K562 (cell line): Measurements from ENCODE around the gene GMEB2. TPM values are rescaled to one million over a fixed set of nuclear protein-coding genes. Genes with fewer than 3 reads are reported as not detected.

Experiments
- ATAC-seq: fragments of 200-7000 bp; cut with Tn5 transposase; 3 replicates; pipeline ENCODE4 v1.9.1; 2020; ENCODE audit warnings: moderate library complexity
- BruUV-seq: library from RNA; stranded (reverse); fragments of 400-500 nt; replicated peaks from 2 replicates; lab custom pipeline; 2021; lab: Mats Ljungman, UMichigan
- CTCF ChIA-PET: fragments of 300-600 bp; formaldehyde crosslinking; extraction: SDS; loops from one replicate; lab custom pipeline; 2021; ENCODE audit warnings: low intra/inter-chr PET ratio; lab: Yijun Ruan, JAX
- POLR2A ChIA-PET: fragments of 300-600, 350-650 bp; sonication (Branson Sonifier 250); formaldehyde crosslinking; extraction: SDS; loops from one replicate; lab custom pipeline; 2021; ENCODE audit warnings: antibody characterized with exemption, inconsistent platforms; lab: Yijun Ruan, JAX
- DNase-seq, 4 experiments: peaks; one replicate each; pipeline versions ENCODE4 v3.0.0 to v3.0.0-alpha.2; 2011 to 2018; ENCODE audit warnings: low spot score in 3 of 4, mixed read lengths in 3 of 4; ENCODE audit errors: extremely low read depth in 1 of 4
- FAIRE-seq: peaks from 2 replicates; lab custom pipeline; 2011; peaks lifted over from hg19 to GRCh38; lab: Jason Lieb, UNC
- H2AFZ ChIP-seq: 2 replicates; pipeline ENCODE4 v1.6.0; 2011; ENCODE audit warnings: low read depth, low read length, control low read depth, inconsistent platforms
- H3K27ac ChIP-seq: fragments of 200-600 bp; 3 replicates; pipeline ENCODE4 v1.8.0; 2011; ENCODE audit warnings: low read depth, mild to moderate bottlenecking, control low read depth, inconsistent platforms, low read length, moderate library complexity, mixed read lengths; ENCODE audit errors: extremely low read depth
- H3K27me3 ChIP-seq, 2 experiments: fragments of 300-600 bp in 1 of 2; 2 replicates in 1 of 2; 3 replicates in 1 of 2; pipeline versions ENCODE4 v1.6.0 to v1.8.0; 2011; ENCODE audit warnings: inconsistent platforms in 2 of 2, low read length in 2 of 2, mild to moderate bottlenecking in 1 of 2, mixed read lengths in 1 of 2, moderate library complexity in 1 of 2; ENCODE audit not compliant: control insufficient read depth in 2 of 2, insufficient read depth in 2 of 2
- H3K36me3 ChIP-seq: fragments of 300-600 bp; 3 replicates; pipeline ENCODE4 v1.8.0; 2011; ENCODE audit warnings: mild to moderate bottlenecking, low read length, inconsistent platforms; ENCODE audit not compliant: control insufficient read depth, insufficient read depth
- H3K4me1 ChIP-seq, 2 experiments: fragments of 200-600 bp in 1 of 2; replicated peaks in 1 of 2; 2 replicates in 1 of 2; 3 replicates in 1 of 2; pipeline versions ENCODE4 v1.5.1 to v1.8.0; 2011; ENCODE audit warnings: inconsistent platforms in 2 of 2, low read length in 2 of 2, mild to moderate bottlenecking in 1 of 2, mixed read lengths in 1 of 2, moderate library complexity in 1 of 2; ENCODE audit not compliant: control insufficient read depth in 2 of 2, insufficient read depth in 2 of 2
- H3K4me2 ChIP-seq: 2 replicates; pipeline ENCODE4 v1.6.1; 2011; ENCODE audit warnings: low read length, control low read depth, inconsistent platforms, mixed read lengths; ENCODE audit not compliant: insufficient read depth
- H3K4me3 ChIP-seq: fragments of 200-600 bp; sonication (generic), shearing (Covaris generic); 2 replicates; pipeline ENCODE4 v1.5.1; 2016; ENCODE audit warnings: control low read depth, inconsistent platforms
- H3K79me2 ChIP-seq: fragments of 200-600 bp; 3 replicates; pipeline ENCODE4 v1.8.0; 2011; ENCODE audit warnings: low read length, inconsistent platforms; ENCODE audit not compliant: control insufficient read depth, insufficient read depth
- H3K9ac ChIP-seq, 2 experiments: 2 replicates each; pipeline versions ENCODE4 v1.6.0 to v1.6.1; 2011; ENCODE audit warnings: low read depth in 2 of 2, low read length in 2 of 2, control low read depth in 1 of 2, inconsistent platforms in 1 of 2, mild to moderate bottlenecking in 1 of 2, mixed read lengths in 1 of 2; ENCODE audit not compliant: insufficient read depth in 1 of 2
- H3K9me1 ChIP-seq: one replicate; pipeline ENCODE4 v1.6.0; 2011; ENCODE audit warnings: inconsistent platforms, mild to moderate bottlenecking, low read length, moderate library complexity; ENCODE audit not compliant: control insufficient read depth, insufficient read depth
- H3K9me3 ChIP-seq: replicated peaks from 2 replicates; pipeline ENCODE4 v1.5.1; 2011; ENCODE audit warnings: low read depth, low read length, inconsistent platforms; ENCODE audit not compliant: control insufficient read depth, insufficient read depth
- H4K20me1 ChIP-seq: replicated peaks from 2 replicates; pipeline ENCODE4 v1.6.1; 2011; ENCODE audit warnings: low read length, inconsistent platforms, mixed read lengths; ENCODE audit not compliant: control insufficient read depth, insufficient read depth
- DACH1 ChIP-seq: fragments of 450-650 bp; IDR thresholded peaks from 2 replicates; pipeline ENCODE4 v1.6.1; 2018; ENCODE audit not compliant: partially characterized antibody
- MLX ChIP-seq, 2 experiments: fragments of 450-650 bp in 1 of 2; sonication (generic) in 1 of 2; formaldehyde crosslinking; conservative IDR thresholded peaks; 2 replicates each; pipeline versions ENCODE4 v1.4.0 to v1.8.1; 2020 to 2022; ENCODE audit warnings: mild to moderate bottlenecking in 1 of 2, missing genetic modification reagents in 1 of 2
- OTX1 ChIP-seq: fragments of 450-650 bp; formaldehyde crosslinking; IDR thresholded peaks from 2 replicates; pipeline ENCODE4 v1.4.0; 2022; ENCODE audit warnings: mild to moderate bottlenecking
- PHTF2 ChIP-seq: fragments of 250-450 bp; sonication (Bioruptor Pico); IDR thresholded peaks from 2 replicates; pipeline ENCODE4 v1.5.0; 2021; ENCODE audit warnings: mild to moderate bottlenecking
- SREBF1 ChIP-seq: fragments of 150-350 bp; IDR thresholded peaks from 2 replicates; pipeline ENCODE4 v1.6.1; 2014; ENCODE audit warnings: antibody characterized with exemption, low read depth, low read length, borderline replicate concordance
- SRF ChIP-seq, 2 experiments: fragments of 250-450, 450-650 bp in 1 of 2; sonication (Bioruptor Pico) in 1 of 2; sonication (generic) in 1 of 2; formaldehyde crosslinking; IDR thresholded peaks; 2 replicates each; pipeline versions ENCODE4 v1.5.0 to v1.5.1; 2020 to 2022; ENCODE audit warnings: mild to moderate bottlenecking in 1 of 2, missing genetic modification reagents in 1 of 2
- SUPT5H ChIP-seq: fragments of 450-650 bp; IDR thresholded peaks from 2 replicates; pipeline ENCODE4 v1.6.1; 2016
- USF2 ChIP-seq: sonication (generic); formaldehyde crosslinking; IDR thresholded peaks from 2 replicates; pipeline ENCODE4 v1.5.0; 2020; ENCODE audit warnings: missing genetic modification reagents
- ZNF696 ChIP-seq: fragments of 250-450 bp; sonication (Bioruptor Pico); conservative IDR thresholded peaks from 2 replicates; pipeline ENCODE4 v1.4.0; 2020; ENCODE audit warnings: mild to moderate bottlenecking, moderate library complexity
- WGBS: fragments of 100-300 bp; shearing (Covaris generic); methylation state at CpG from one replicate; pipeline ENCODE4 v1.1.6; 2016; ENCODE audit warnings: low coverage, mixed read lengths; ENCODE audit not compliant: insufficient coverage; ENCODE audit errors: missing lambda C conversion rate; 5-methylcytosine and 5-hydroxymethylcytosine counted together
- in situ Hi-C: fragments of 300-500 bp; cut with MboI; formaldehyde crosslinking; loops from 4 replicates; pipeline ENCODE4 v1.15.0; 2018; ENCODE audit warnings: inconsistent platforms, mixed read lengths
- intact Hi-C: fragments of 100-400 bp; cut with micrococcal nuclease; formaldehyde crosslinking; loops from 2 replicates; pipeline ENCODE4 v1.14.2; 2022
- polyA plus RNA-seq, 8 experiments: library from polyadenylated mRNA; depleted of rRNA in 4 of 8; stranded (reverse) in 5 of 8; unstranded in 3 of 8; fragments of >200 nt; fragmentation: Nextera tagmentation in 2 of 8; fragmentation: Illumina TruSeq in 1 of 8; extraction: Ambion mirVana in 2 of 8; extraction: Trizol in 1 of 8; gene quantifications; 2 replicates each; pipeline versions ENCODE4 v1.2.1 to v1.2.3, GENCODE V29; 2011 to 2014; ENCODE audit warnings: inconsistent platforms in 1 of 8, missing spikeins in 1 of 8
- total RNA-seq, 7 experiments: library from RNA; depleted of rRNA in 6 of 7; stranded (reverse); fragments of >200 nt in 6 of 7; fragmentation: Illumina TruSeq in 2 of 7; extraction: Trizol in 2 of 7; gene quantifications; 2 replicates each; pipeline versions ENCODE4 v1.2.1 to v1.2.3, GENCODE V29; 2011 to 2021; ENCODE audit warnings: low replicate concordance in 1 of 7
- TF ChIP-seq, protein P1 (sequence below): fragments of 150-350 bp; IDR thresholded peaks from 2 replicates; pipeline ENCODE4 v1.6.1; 2014; ENCODE audit warnings: low read depth, mild to moderate bottlenecking, low read length, borderline replicate concordance
- TF ChIP-seq, protein P2 (sequence below): sonication (generic); formaldehyde crosslinking; IDR thresholded peaks from 2 replicates; pipeline ENCODE4 v1.9.0; 2022; ENCODE audit warnings: mild to moderate bottlenecking, missing genetic modification reagents
- TF ChIP-seq, protein P3 (sequence below), 2 experiments: IDR thresholded peaks; 2 replicates each; pipeline ENCODE4 v1.6.1; 2012; ENCODE audit warnings: improper control_type of control experiment in 2 of 2, low read depth in 2 of 2, low read length in 2 of 2, borderline replicate concordance in 1 of 2

Gene GMEB2
- total and polyA plus RNA-seq, 9 of the 15 experiments (the other 6 are each of a cell fraction or from before 2014, with no cell fraction given), result 0.03 to 13.9 (median 6.3) TPM

GRCh38 chr20:63552481-63553249 is 74.2 kb downstream of the GMEB2 start:
- no peaks in the 10 kb centered on the region for H3K9me1 ChIP-seq
- BruUV-seq, result no TSS peak
- in situ Hi-C loops, result no loop called here
- intact Hi-C loops, result loop anchor here (10.0 kb wide), 1 partner anchor 312 kb away; the partner anchor contains the start of genes ABHD16B and TPD52L2
- WGBS, result 25% methylated on average over 14 of the region's 15 CpGs
- H3K79me2 ChIP-seq, result no peaks in the 10 kb centered on the region
- CTCF ChIA-PET, result no interaction called here
- H3K4me2 ChIP-seq, result peak overlapping the region; percentile 84
- H3K9ac ChIP-seq, result peak overlapping the region; percentile 55 to 70; a peak in 3 of 4 replicates
- FAIRE-seq (no peak), ATAC-seq (peak; percentile 68), DNase-seq (peak; percentile 62 to 85 (median 70))
- H3K27ac ChIP-seq, result peak overlapping the region; percentile 60
- H3K9me3 ChIP-seq, result no peaks in the 10 kb centered on the region
- peak overlapping the region; percentile 76 for H3K4me3 ChIP-seq
- peaks cover 15 to 72% of the 10 kb centered on the region in 2 experiments for H3K4me1 ChIP-seq
- H4K20me1 ChIP-seq, result no peaks in the 10 kb centered on the region
- peak overlapping the region; percentile 80 for H2AFZ ChIP-seq
- H3K36me3 ChIP-seq, result no peaks in the 10 kb centered on the region
- POLR2A ChIA-PET, result interaction anchor here (0.6 to 1.5 kb wide), 8 partner anchors 9 to 331 kb away, joined by 3 to 7 read pairs (median 3); partner anchors contain the start of gene PPDPF
- peaks cover 0 to 3% of the 10 kb centered on the region in 2 experiments; a peak in 2 of 5 replicates for H3K27me3 ChIP-seq
- TF ChIP-seq SREBF1, result no peak
- no peak for TF ChIP-seq SRF (CRISPR knock-in tag; IDR thresholded peaks at IDR 0.05)
- 0 out of 2 replicates have a peak, but pooled peaks have one; percentile 33 for TF ChIP-seq SUPT5H
- TF ChIP-seq, protein P1, sequence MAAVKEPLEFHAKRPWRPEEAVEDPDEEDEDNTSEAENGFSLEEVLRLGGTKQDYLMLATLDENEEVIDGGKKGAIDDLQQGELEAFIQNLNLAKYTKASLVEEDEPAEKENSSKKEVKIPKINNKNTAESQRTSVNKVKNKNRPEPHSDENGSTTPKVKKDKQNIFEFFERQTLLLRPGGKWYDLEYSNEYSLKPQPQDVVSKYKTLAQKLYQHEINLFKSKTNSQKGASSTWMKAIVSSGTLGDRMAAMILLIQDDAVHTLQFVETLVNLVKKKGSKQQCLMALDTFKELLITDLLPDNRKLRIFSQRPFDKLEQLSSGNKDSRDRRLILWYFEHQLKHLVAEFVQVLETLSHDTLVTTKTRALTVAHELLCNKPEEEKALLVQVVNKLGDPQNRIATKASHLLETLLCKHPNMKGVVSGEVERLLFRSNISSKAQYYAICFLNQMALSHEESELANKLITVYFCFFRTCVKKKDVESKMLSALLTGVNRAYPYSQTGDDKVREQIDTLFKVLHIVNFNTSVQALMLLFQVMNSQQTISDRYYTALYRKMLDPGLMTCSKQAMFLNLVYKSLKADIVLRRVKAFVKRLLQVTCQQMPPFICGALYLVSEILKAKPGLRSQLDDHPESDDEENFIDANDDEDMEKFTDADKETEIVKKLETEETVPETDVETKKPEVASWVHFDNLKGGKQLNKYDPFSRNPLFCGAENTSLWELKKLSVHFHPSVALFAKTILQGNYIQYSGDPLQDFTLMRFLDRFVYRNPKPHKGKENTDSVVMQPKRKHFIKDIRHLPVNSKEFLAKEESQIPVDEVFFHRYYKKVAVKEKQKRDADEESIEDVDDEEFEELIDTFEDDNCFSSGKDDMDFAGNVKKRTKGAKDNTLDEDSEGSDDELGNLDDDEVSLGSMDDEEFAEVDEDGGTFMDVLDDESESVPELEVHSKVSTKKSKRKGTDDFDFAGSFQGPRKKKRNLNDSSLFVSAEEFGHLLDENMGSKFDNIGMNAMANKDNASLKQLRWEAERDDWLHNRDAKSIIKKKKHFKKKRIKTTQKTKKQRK, result no peak
- no peak for TF ChIP-seq MLX (CRISPR knock-in tag; conservative IDR thresholded peaks at IDR 0.05)
- no peak for TF ChIP-seq PHTF2 (CRISPR knock-in tag)
- no peak for TF ChIP-seq ZNF696
- TF ChIP-seq, protein P2, sequence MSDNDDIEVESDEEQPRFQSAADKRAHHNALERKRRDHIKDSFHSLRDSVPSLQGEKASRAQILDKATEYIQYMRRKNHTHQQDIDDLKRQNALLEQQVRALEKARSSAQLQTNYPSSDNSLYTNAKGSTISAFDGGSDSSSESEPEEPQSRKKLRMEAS (CRISPR knock-in tag), result peak; percentile 43; the same call in 1 of the 2 replicates
- peak; percentile 23 for TF ChIP-seq DACH1
- no peak for TF ChIP-seq USF2 (CRISPR knock-in tag)
- TF ChIP-seq OTX1, result no peak
- TF ChIP-seq, protein P3, sequence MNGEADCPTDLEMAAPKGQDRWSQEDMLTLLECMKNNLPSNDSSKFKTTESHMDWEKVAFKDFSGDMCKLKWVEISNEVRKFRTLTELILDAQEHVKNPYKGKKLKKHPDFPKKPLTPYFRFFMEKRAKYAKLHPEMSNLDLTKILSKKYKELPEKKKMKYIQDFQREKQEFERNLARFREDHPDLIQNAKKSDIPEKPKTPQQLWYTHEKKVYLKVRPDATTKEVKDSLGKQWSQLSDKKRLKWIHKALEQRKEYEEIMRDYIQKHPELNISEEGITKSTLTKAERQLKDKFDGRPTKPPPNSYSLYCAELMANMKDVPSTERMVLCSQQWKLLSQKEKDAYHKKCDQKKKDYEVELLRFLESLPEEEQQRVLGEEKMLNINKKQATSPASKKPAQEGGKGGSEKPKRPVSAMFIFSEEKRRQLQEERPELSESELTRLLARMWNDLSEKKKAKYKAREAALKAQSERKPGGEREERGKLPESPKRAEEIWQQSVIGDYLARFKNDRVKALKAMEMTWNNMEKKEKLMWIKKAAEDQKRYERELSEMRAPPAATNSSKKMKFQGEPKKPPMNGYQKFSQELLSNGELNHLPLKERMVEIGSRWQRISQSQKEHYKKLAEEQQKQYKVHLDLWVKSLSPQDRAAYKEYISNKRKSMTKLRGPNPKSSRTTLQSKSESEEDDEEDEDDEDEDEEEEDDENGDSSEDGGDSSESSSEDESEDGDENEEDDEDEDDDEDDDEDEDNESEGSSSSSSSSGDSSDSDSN (IDR thresholded peaks at IDR 0.05; ENCODE audit: borderline replicate concordance in 1 of 2, low read depth in 2 of 2, low read length in 2 of 2), result no peak
